Stomach (tissue), 9 donors: Measurements from ENCODE around the gene CDCP2. TPM values are rescaled to one million over a fixed set of nuclear protein-coding genes. Genes with fewer than 3 reads are reported as not detected.

Experiments
- DNase-seq, 2 donors: peaks; one replicate each; pipeline versions ENCODE4 v3.0.0 to v3.0.0-alpha.2; 2013 to 2019
- H3K27ac ChIP-seq, 5 donors: fragments of 200-600 bp in 4 of 5; sonication (generic) in 4 of 5; one replicate each; pipeline ENCODE4 v1.5.1; 2013 to 2019; ENCODE audit warnings: mild to moderate bottlenecking in 1 of 5, moderate library complexity in 1 of 5
- H3K27me3 ChIP-seq, 3 donors: fragments of 200-600 bp; sonication (generic); one replicate each; pipeline ENCODE4 v1.5.1; 2017 to 2019; ENCODE audit warnings: mixed run types in 1 of 3
- H3K36me3 ChIP-seq, 4 donors: fragments of 200-600 bp; sonication (generic); 1 replicate in 3 of 4; 2 replicates in 1 of 4; pipeline ENCODE4 v1.5.1; 2016 to 2019
- H3K4me1 ChIP-seq, 4 donors: fragments of 200-600 bp; sonication (generic); one replicate each; pipeline ENCODE4 v1.5.1; 2016 to 2019
- H3K4me3 ChIP-seq, 4 donors: fragments of 200-600 bp; sonication (generic) in 3 of 4; one replicate each; pipeline ENCODE4 v1.5.1; 2016 to 2019; ENCODE audit warnings: mild to moderate bottlenecking in 1 of 4
- H3K9me3 ChIP-seq, 4 donors: fragments of 200-600 bp; sonication (generic); one replicate each; pipeline ENCODE4 v1.5.1; 2016 to 2019
- CTCF ChIP-seq, 7 experiments: fragments of 450-650 bp in 4 of 7; fragments of 200-600 bp in 3 of 7; sonication (generic) in 3 of 7; IDR thresholded peaks; one replicate each; pipeline ENCODE4 v1.5.1; 2016 to 2019; ENCODE audit warnings: antibody characterized with exemption in 7 of 7, control low read depth in 2 of 7, mild to moderate bottlenecking in 1 of 7
- EP300 ChIP-seq: sonication (generic); formaldehyde crosslinking; IDR thresholded peaks from one replicate; pipeline ENCODE4 v1.6.1; 2017; ENCODE audit warnings: antibody characterized with exemption
- POLR2A ChIP-seq, 4 donors: fragments of 450-650 bp; IDR thresholded peaks; one replicate each; pipeline ENCODE4 v1.6.1; 2016; ENCODE audit warnings: antibody characterized with exemption in 4 of 4, control low read depth in 2 of 4, mild to moderate bottlenecking in 1 of 4, moderate library complexity in 1 of 4
- POLR2AphosphoS5 ChIP-seq, 3 donors: sonication (generic); formaldehyde crosslinking; IDR thresholded peaks; one replicate each; pipeline ENCODE4 v1.6.1; 2016; ENCODE audit warnings: antibody characterized with exemption in 3 of 3
- WGBS, 5 donors: extraction: QIAGEN DNeasy Blood & Tissue Kit in 3 of 5; methylation state at CpG; one replicate each; pipeline versions ENCODE4 v1.1.5 to v1.1.7; 2013 to 2018; 5-methylcytosine and 5-hydroxymethylcytosine counted together
- intact Hi-C: fragments of 100-400 bp; cut with DNase I; formaldehyde crosslinking; loops from one replicate; pipeline ENCODE4 v1.15.1; 2023; ENCODE audit warnings: low total_unique reads
- polyA plus RNA-seq, 3 donors: library from polyadenylated mRNA; stranded (reverse); fragments of 200-250 nt; gene quantifications; one replicate each; pipeline ENCODE4 v1.2.3, GENCODE V29; 2013
- total RNA-seq, 5 donors: library from RNA; depleted of rRNA; stranded (reverse); fragments of >200 nt; gene quantifications; one replicate each; pipeline versions ENCODE4 v1.1.0 to v1.2.3, GENCODE V29; 2014 to 2016
- donor health status: healthy with polysubstance abuse.
- donor health status: Bipolar disorder and iron deficiency.
- donor health status: healthy.

The CDCP2 gene
- total and polyA plus RNA-seq, 8 donors: 0.18 to 0.58 TPM; not detected in 6

GRCh38 chr1:54115520-54115919 is 37.3 kb downstream of the CDCP2 start:
- DNase-seq: no peak
- Histone ChIP-seq H3K27me3 (peaks cover 0 to 3% (median 0%) of the 10 kb centered on the region in 3 donors), H3K27ac (peak overlapping the region in 1 of 5 donors; percentile 31), H3K36me3 (no peaks in the 10 kb centered on the region), H3K9me3 (no peaks in the 10 kb centered on the region), H3K4me3 (no peak overlapping the region), H3K4me1 (peaks cover 0 to 7% (median 6%) of the 10 kb centered on the region in 4 donors)
- intact Hi-C loops: no loop called here
- TF ChIP-seq POLR2AphosphoS5 (IDR thresholded peaks at IDR 0.05) (no peak), CTCF (IDR thresholded peaks at IDR 0.05) (no peak), POLR2A (IDR thresholded peaks at IDR 0.05) (no peak), EP300 (no peak)
- WGBS, 5 donors: 87 to 94% (median 91%) methylated on average over 3 of the region's 3 CpGs

DNA sequence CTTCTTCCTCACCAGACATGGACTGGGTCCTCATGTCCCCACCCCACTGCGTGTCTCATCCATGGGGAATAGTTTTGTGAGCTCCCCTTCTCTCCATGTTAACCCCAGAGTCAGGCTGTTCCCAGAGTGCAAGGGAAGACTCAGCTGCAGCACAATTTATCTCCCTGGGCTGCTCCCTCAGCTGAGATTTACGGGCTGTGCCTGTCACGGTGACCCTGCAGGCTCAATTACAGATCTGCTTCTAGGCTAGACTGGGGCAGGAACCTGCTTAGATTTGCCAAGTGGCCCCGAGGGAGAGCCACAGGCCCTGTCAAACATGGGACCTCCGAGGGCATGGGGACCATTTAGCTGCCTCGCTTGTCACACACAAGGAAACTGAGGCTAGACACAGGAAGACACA is 37.8 kb downstream of the CDCP2 start:
- Histone ChIP-seq H3K27ac (no peak overlapping the region), H3K4me3 (no peak overlapping the region), H3K27me3 (no peaks in the 10 kb centered on the region), H3K4me1 (peaks cover 0 to 5% (median 5%) of the 10 kb centered on the region in 4 donors), H3K36me3 (no peaks in the 10 kb centered on the region), H3K9me3 (no peaks in the 10 kb centered on the region)
- DNase-seq: no peak
- intact Hi-C loops: no loop called here
- WGBS, 5 donors: 83 to 93% (median 90%) methylated on average over 6 of the region's 6 CpGs
- TF ChIP-seq EP300 (no peak), POLR2A (IDR thresholded peaks at IDR 0.05) (no peak), POLR2AphosphoS5 (IDR thresholded peaks at IDR 0.05) (no peak), CTCF (IDR thresholded peaks at IDR 0.05) (no peak)

GRCh38 chr1:54114001-54114400 is 38.8 kb downstream of the CDCP2 start:
- Histone ChIP-seq H3K27me3 (no peaks in the 10 kb centered on the region), H3K27ac (no peak overlapping the region), H3K4me3 (no peak overlapping the region), H3K9me3 (no peaks in the 10 kb centered on the region), H3K4me1 (peaks cover 0 to 14% (median 8%) of the 10 kb centered on the region in 4 donors), H3K36me3 (no peaks in the 10 kb centered on the region)
- WGBS, 5 donors: 82 to 94% (median 89%) methylated on average over 4 of the region's 4 CpGs
- no peak for TF ChIP-seq POLR2A (IDR thresholded peaks at IDR 0.05)
- no peak for TF ChIP-seq CTCF (IDR thresholded peaks at IDR 0.05)
- TF ChIP-seq EP300: no peak
- no peak for TF ChIP-seq POLR2AphosphoS5 (IDR thresholded peaks at IDR 0.05)
- intact Hi-C loops: no loop called here
- no peak for DNase-seq

DNA sequence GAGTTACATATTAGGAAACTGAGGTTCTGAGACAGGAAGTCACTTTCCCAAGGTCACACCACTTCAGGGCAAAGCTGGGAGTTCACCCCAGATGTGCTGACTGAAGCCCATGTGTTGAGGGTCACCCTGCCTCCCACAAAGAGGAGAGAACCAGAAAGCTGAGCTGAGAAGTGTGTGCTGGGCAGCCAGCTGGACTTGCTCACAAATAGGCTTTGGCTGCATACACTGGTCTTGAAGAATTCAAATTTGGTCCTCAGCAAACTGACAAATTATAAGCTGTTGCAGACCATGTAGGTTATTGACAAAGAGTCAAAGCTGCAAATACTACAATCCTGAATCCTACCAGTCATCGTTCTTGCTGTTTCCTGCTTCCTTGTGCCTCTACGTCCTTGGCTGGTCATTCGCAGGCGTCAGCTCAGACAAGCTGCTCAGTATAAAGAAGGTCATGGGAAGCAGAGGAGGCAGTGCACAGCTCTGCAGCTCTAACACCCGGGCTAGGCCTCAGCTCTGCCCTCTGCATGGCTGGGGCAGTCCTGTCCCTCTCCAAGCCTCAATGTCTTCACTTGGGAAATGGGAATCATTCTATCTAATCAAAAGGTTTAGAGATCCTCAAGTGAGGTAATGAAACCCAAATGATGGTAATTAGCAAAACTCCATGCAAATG is 40.0 kb downstream of the CDCP2 start:
- Histone ChIP-seq H3K36me3 (no peaks in the 10 kb centered on the region), H3K27ac (no peak overlapping the region), H3K4me3 (no peak overlapping the region), H3K9me3 (no peaks in the 10 kb centered on the region), H3K27me3 (no peaks in the 10 kb centered on the region), H3K4me1 (peaks cover 0 to 17% (median 9%) of the 10 kb centered on the region in 4 donors)
- intact Hi-C loops: no loop called here
- TF ChIP-seq POLR2AphosphoS5 (IDR thresholded peaks at IDR 0.05) (no peak), EP300 (no peak), POLR2A (IDR thresholded peaks at IDR 0.05) (no peak), CTCF (IDR thresholded peaks at IDR 0.05) (no peak)
- 62 to 74% (median 67%) methylated on average over 4 to 5 of the region's 5 CpGs for WGBS, 5 donors
- DNase-seq: peak in 1 of 2 donors; percentile 58
